Ishikawa (cell line): ENCODE measurements around the gene URB2.

Experiments used
- CEBPB ChIP-seq: IDR thresholded peaks from 2 replicates; pipeline ENCODE4 v1.6.1; 2012
- EP300 ChIP-seq: IDR thresholded peaks from 2 replicates; pipeline ENCODE4 v1.6.1; 2012; ENCODE audit warnings: borderline replicate concordance
- FOXM1 ChIP-seq: IDR thresholded peaks from 2 replicates; pipeline ENCODE4 v1.6.1; 2012; ENCODE audit warnings: low read depth, borderline replicate concordance
- TCF12 ChIP-seq: IDR thresholded peaks from 2 replicates; pipeline ENCODE4 v1.6.1; 2012; ENCODE audit warnings: low read depth
- TEAD4 ChIP-seq: IDR thresholded peaks from 2 replicates; pipeline ENCODE4 v1.6.1; 2012

- TF ChIP-seq FOXM1, result no peak
- no peak for TF ChIP-seq CEBPB
- no peak for TF ChIP-seq EP300
- TF ChIP-seq TCF12, result no peak
- TF ChIP-seq TEAD4, result no peak
Measured at GRCh38 chr1:229640455-229640854, 14.4 kb downstream of the URB2 start.
